HepG2 (cell line): ENCODE results near the gene LMAN2L. TPM values are rescaled to one million over a fixed set of nuclear protein-coding genes. Genes with fewer than 3 reads are reported as not detected.
A peak's percentile ranks its signal among the peaks of the same experiment; 100 is the strongest.

ENCODE experiments used
- EP300 ChIP-seq, 3 experiments: sonication (generic) in 1 of 3; formaldehyde crosslinking in 1 of 3; IDR thresholded peaks; 2 replicates each; pipeline versions ENCODE4 v1.5.1 to v1.6.1; 2011 to 2020; ENCODE audit warnings: low read depth in 2 of 3, low read length in 2 of 3, borderline replicate concordance in 1 of 3, improper control_type of control experiment in 1 of 3, mild to moderate bottlenecking in 1 of 3, missing genetic modification reagents in 1 of 3, moderate library complexity in 1 of 3
- ESRRA ChIP-seq: sonication (generic); formaldehyde crosslinking; IDR thresholded peaks from 2 replicates; pipeline ENCODE4 v1.5.1; 2020; ENCODE audit warnings: mild to moderate bottlenecking, low read depth, missing genetic modification reagents
- EZH2 ChIP-seq: conservative IDR thresholded peaks from 2 replicates; pipeline ENCODE4 v1.6.1; 2012; ENCODE audit warnings: mild to moderate bottlenecking, low read depth, low read length, moderate library complexity
- FLYWCH1 ChIP-seq: sonication (generic); formaldehyde crosslinking; IDR thresholded peaks from 2 replicates; pipeline ENCODE4 v1.8.1; 2023; ENCODE audit warnings: mild to moderate bottlenecking, missing genetic modification reagents
- FOXK1 ChIP-seq: sonication (generic); formaldehyde crosslinking; IDR thresholded peaks from 2 replicates; pipeline ENCODE4 v1.4.0; 2020; ENCODE audit warnings: low read depth, missing genetic modification reagents, borderline replicate concordance
- GTF3A ChIP-seq: sonication (generic); formaldehyde crosslinking; conservative IDR thresholded peaks from 2 replicates; pipeline ENCODE4 v1.4.0; 2020; ENCODE audit warnings: mild to moderate bottlenecking, missing genetic modification reagents
- GZF1 ChIP-seq: sonication (generic); formaldehyde crosslinking; IDR thresholded peaks from 2 replicates; pipeline ENCODE4 v1.5.1; 2020; ENCODE audit warnings: mild to moderate bottlenecking, missing genetic modification reagents
- HDAC1 ChIP-seq: sonication (generic); formaldehyde crosslinking; IDR thresholded peaks from 2 replicates; pipeline ENCODE4 v1.5.1; 2020; ENCODE audit warnings: mild to moderate bottlenecking, missing genetic modification reagents
- HOXA3 ChIP-seq: sonication (generic); formaldehyde crosslinking; IDR thresholded peaks from 2 replicates; pipeline ENCODE4 v1.5.0; 2020; ENCODE audit warnings: missing genetic modification reagents
- IRF1 ChIP-seq: sonication (generic); formaldehyde crosslinking; IDR thresholded peaks from 2 replicates; pipeline ENCODE4 v1.4.0; 2020; ENCODE audit warnings: low read depth, mild to moderate bottlenecking, missing genetic modification reagents
- NFKB2 ChIP-seq: sonication (generic); formaldehyde crosslinking; IDR thresholded peaks from 2 replicates; pipeline ENCODE4 v1.4.0; 2020; ENCODE audit warnings: missing genetic modification reagents, borderline replicate concordance
- NFKBIZ ChIP-seq: IDR thresholded peaks from 2 replicates; pipeline ENCODE4 v1.6.1; 2018; ENCODE audit warnings: missing genetic modification reagents, missing compliant biosample characterization
- PPARG ChIP-seq: conservative IDR thresholded peaks from 2 replicates; pipeline ENCODE4 v1.6.1; 2016; ENCODE audit warnings: missing biosample characterization, missing genetic modification reagents
- SNAPC4 ChIP-seq: sonication (generic); formaldehyde crosslinking; IDR thresholded peaks from 2 replicates; pipeline ENCODE4 v1.4.0; 2020; ENCODE audit warnings: mild to moderate bottlenecking, missing genetic modification reagents
- ZBTB20 ChIP-seq: sonication (generic); formaldehyde crosslinking; IDR thresholded peaks from 2 replicates; pipeline ENCODE4 v1.8.1; 2023; ENCODE audit warnings: missing genetic modification reagents, low read depth, mild to moderate bottlenecking, borderline replicate concordance
- ZNF546 ChIP-seq: sonication (generic); formaldehyde crosslinking; conservative IDR thresholded peaks from 2 replicates; pipeline ENCODE4 v1.8.1; 2023; ENCODE audit warnings: mild to moderate bottlenecking, missing genetic modification reagents
- ZNF557 ChIP-seq: sonication (generic); formaldehyde crosslinking; IDR thresholded peaks from 2 replicates; pipeline ENCODE4 v1.4.0; 2020; ENCODE audit warnings: missing genetic modification reagents
- ZNF629 ChIP-seq: sonication (generic); formaldehyde crosslinking; conservative IDR thresholded peaks from 2 replicates; pipeline ENCODE4 v1.5.0; 2020; ENCODE audit warnings: missing genetic modification reagents
- ZNF639 ChIP-seq: conservative IDR thresholded peaks from 2 replicates; pipeline ENCODE4 v1.6.1; 2018; ENCODE audit warnings: missing genetic modification reagents
- ZNF75D ChIP-seq: sonication (generic); formaldehyde crosslinking; IDR thresholded peaks from 2 replicates; pipeline ENCODE4 v1.8.1; 2023; ENCODE audit warnings: missing genetic modification reagents, mild to moderate bottlenecking, borderline replicate concordance
- ZNF776 ChIP-seq: sonication (generic); formaldehyde crosslinking; IDR thresholded peaks from 2 replicates; pipeline ENCODE4 v1.4.0; 2020; ENCODE audit warnings: mild to moderate bottlenecking, missing genetic modification reagents
- polyA plus RNA-seq, 8 experiments: library from polyadenylated mRNA; depleted of rRNA in 3 of 8; stranded (reverse) in 7 of 8; unstranded in 1 of 8; fragments of >200 nt; fragmentation: Illumina TruSeq in 4 of 8; extraction: Trizol in 4 of 8; gene quantifications; 2 replicates each; pipeline versions ENCODE4 v1.2.1 to v1.2.3, GENCODE V29; 2011 to 2016; ENCODE audit warnings: low read depth in 4 of 8, missing spikeins in 1 of 8, mixed read lengths in 1 of 8; ENCODE audit not compliant: insufficient read depth in 1 of 8
- total RNA-seq, 5 experiments: library from RNA; depleted of rRNA; stranded (reverse); fragments of >200 nt; fragmentation: Illumina TruSeq; extraction: Trizol; gene quantifications; 2 replicates each; pipeline ENCODE4 v1.2.3, GENCODE V29; 2016; ENCODE audit warnings: low read depth in 1 of 5

The LMAN2L gene
- total and polyA plus RNA-seq, 2 of the 13 experiments (the other 11 are each of a cell fraction or from before 2014, with no cell fraction given), result 39.1 to 57.9 TPM

- TF ChIP-seq SNAPC4 (CRISPR knock-in tag), result peak; percentile 99
- TF ChIP-seq FLYWCH1 (CRISPR knock-in tag), result no peak
- TF ChIP-seq ZNF629 (CRISPR knock-in tag), result no peak
- TF ChIP-seq PPARG (CRISPR knock-in tag), result no peak
- TF ChIP-seq EZH2, result no peak
- no peak for TF ChIP-seq GZF1 (CRISPR knock-in tag)
- peak; percentile 67 for TF ChIP-seq HDAC1
- peak; percentile 70; the same call in 1 of the 2 replicates for TF ChIP-seq GTF3A
- no peak for TF ChIP-seq ZBTB20 (CRISPR knock-in tag)
- no peak for TF ChIP-seq NFKBIZ (CRISPR knock-in tag)
- TF ChIP-seq ZNF75D (CRISPR knock-in tag), result no peak
- TF ChIP-seq FOXK1 (CRISPR knock-in tag), result peak; percentile 59; the same call in 1 of the 2 replicates
- peak; percentile 61; the same call in 1 of the 2 replicates for TF ChIP-seq HOXA3 (CRISPR knock-in tag)
- 0 out of 2 replicates have a peak, but pooled peaks have one; percentile 9 for TF ChIP-seq ZNF557 (CRISPR knock-in tag)
- TF ChIP-seq NFKB2 (CRISPR knock-in tag), result peak; percentile 72; the same call in 1 of the 2 replicates
- 0 out of 2 replicates have a peak, but pooled peaks have one; percentile 44 for TF ChIP-seq ESRRA
- no peak for TF ChIP-seq ZNF776 (CRISPR knock-in tag)
- no peak for TF ChIP-seq EP300 (IDR thresholded peaks at IDR 0.05; ENCODE audit: low read depth in 2 of 2, low read length in 2 of 2)
- no peak for TF ChIP-seq EP300 (CRISPR knock-in tag; IDR thresholded peaks at IDR 0.05; ENCODE audit: borderline replicate concordance)
- TF ChIP-seq ZNF639 (CRISPR knock-in tag), result no peak
- no peak for TF ChIP-seq ZNF546 (CRISPR knock-in tag)
- TF ChIP-seq IRF1 (CRISPR knock-in tag), result no peak
Measured at GRCh38 chr2:96739633-96740428, at the start of gene LMAN2L (continued).
